ENCODE measurements around the gene GPC5. TPM values are rescaled to one million over a fixed set of nuclear protein-coding genes. Genes with fewer than 3 reads are reported as not detected.

The GPC5 gene
- total RNA-seq, 1 donor from 2014 or later = 2.5 TPM

GRCh38 chr13:92621985-92622384 lies 1223.6 kb downstream of the GPC5 start:
- H3K27ac Mint-ChIP-seq = no peak overlapping the region
- no peaks in the 10 kb centered on the region for H3K27me3 Mint-ChIP-seq (ENCODE audit: low read depth)
- DNase-seq (ENCODE audit: low spot score in 2 of 2, unreplicated experiment in 2 of 2) = no peak
- H3K36me3 Mint-ChIP-seq = no peaks in the 10 kb centered on the region
- H3K4me1 Mint-ChIP-seq = peaks cover 3% of the 10 kb centered on the region
- no peak for TF ChIP-seq CTCF (IDR thresholded peaks at IDR 0.05; ENCODE audit: unreplicated experiment)
- no peaks in the 10 kb centered on the region for H3K9me3 Mint-ChIP-seq
- no peak overlapping the region for H3K4me3 Mint-ChIP-seq

DNA sequence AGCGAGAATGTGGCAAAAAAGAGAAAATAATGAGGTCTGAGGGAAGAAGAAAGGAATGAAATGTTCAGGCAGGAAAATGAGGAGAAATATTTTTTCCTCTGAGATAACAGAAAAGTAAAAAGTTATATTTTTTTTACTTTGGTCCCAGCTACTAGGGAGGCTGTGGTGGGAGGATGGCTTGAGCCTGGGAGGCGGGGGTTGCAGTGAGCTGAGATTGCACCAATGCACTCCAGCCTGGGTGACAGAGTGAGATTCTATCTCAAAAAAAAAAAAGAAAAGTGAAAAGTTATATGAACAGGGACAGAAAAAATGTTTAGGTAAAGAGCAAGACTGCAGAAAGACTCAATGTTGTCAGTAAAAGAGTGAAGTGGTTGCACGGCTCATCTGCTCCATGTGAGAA lies 1224.5 kb downstream of the GPC5 start:
- Mint-ChIP-seq H3K4me3 (no peak overlapping the region), H3K9me3 (no peaks in the 10 kb centered on the region), H3K27ac (no peak overlapping the region), H3K36me3 (no peaks in the 10 kb centered on the region), H3K4me1 (peaks cover 3% of the 10 kb centered on the region), H3K27me3 (ENCODE audit: low read depth) (no peaks in the 10 kb centered on the region)
- no peak for TF ChIP-seq CTCF (IDR thresholded peaks at IDR 0.05; ENCODE audit: unreplicated experiment)
- no peak for DNase-seq (ENCODE audit: low spot score in 2 of 2, unreplicated experiment in 2 of 2)

DNA sequence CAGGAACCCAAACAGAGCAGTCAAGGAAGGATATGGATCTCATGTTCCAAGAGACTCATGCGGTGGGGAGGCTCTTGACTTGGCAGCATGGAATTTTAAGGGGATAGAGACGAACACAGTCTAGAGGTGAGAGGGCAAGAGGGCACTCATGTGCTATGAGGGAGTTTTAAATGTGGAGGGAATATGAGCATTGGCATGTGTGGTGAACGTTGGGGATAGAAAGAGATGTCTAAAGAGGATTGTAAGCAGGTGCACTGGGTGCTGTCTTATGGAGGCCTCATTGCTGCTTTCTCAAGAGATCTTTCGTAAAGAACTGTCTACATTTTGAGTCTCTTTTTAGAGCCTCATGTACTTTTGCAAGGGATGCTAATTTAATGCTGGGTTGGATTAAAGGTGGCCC lies 1227.9 kb downstream of the GPC5 start:
- TF ChIP-seq CTCF (IDR thresholded peaks at IDR 0.05; ENCODE audit: unreplicated experiment) = no peak
- peaks cover 3% of the 10 kb centered on the region for H3K4me1 Mint-ChIP-seq
- H3K36me3 Mint-ChIP-seq = no peaks in the 10 kb centered on the region
- no peak for DNase-seq (ENCODE audit: low spot score in 2 of 2, unreplicated experiment in 2 of 2)
- H3K9me3 Mint-ChIP-seq = no peaks in the 10 kb centered on the region
- no peaks in the 10 kb centered on the region for H3K27me3 Mint-ChIP-seq (ENCODE audit: low read depth)
- H3K4me3 Mint-ChIP-seq = no peak overlapping the region
- H3K27ac Mint-ChIP-seq = no peak overlapping the region

GRCh38 chr13:92640936-92641335 lies 1242.5 kb downstream of the GPC5 start:
- H3K4me3 Mint-ChIP-seq = no peak overlapping the region
- H3K27me3 Mint-ChIP-seq (ENCODE audit: low read depth) = no peaks in the 10 kb centered on the region
- no peak overlapping the region for H3K27ac Mint-ChIP-seq
- H3K36me3 Mint-ChIP-seq = peaks cover 3% of the 10 kb centered on the region
- no peak for TF ChIP-seq CTCF (IDR thresholded peaks at IDR 0.05; ENCODE audit: unreplicated experiment)
- peaks cover 8% of the 10 kb centered on the region for H3K9me3 Mint-ChIP-seq
- DNase-seq (ENCODE audit: low spot score in 2 of 2, unreplicated experiment in 2 of 2) = no peak
- no peaks in the 10 kb centered on the region for H3K4me1 Mint-ChIP-seq

- H3K4me3 Mint-ChIP-seq = no peak overlapping the region
- no peaks in the 10 kb centered on the region for H3K9me3 Mint-ChIP-seq
- no peaks in the 10 kb centered on the region for H3K27me3 Mint-ChIP-seq (ENCODE audit: low read depth)
- peaks cover 14% of the 10 kb centered on the region for H3K4me1 Mint-ChIP-seq
- H3K27ac Mint-ChIP-seq = no peak overlapping the region
- no peak for TF ChIP-seq CTCF (IDR thresholded peaks at IDR 0.05; ENCODE audit: unreplicated experiment)
- no peaks in the 10 kb centered on the region for H3K36me3 Mint-ChIP-seq
- no peak for DNase-seq (ENCODE audit: low spot score in 2 of 2, unreplicated experiment in 2 of 2)
Measured at GRCh38 chr13:92649140-92649813, 1250.9 kb downstream of the GPC5 start.

DNA sequence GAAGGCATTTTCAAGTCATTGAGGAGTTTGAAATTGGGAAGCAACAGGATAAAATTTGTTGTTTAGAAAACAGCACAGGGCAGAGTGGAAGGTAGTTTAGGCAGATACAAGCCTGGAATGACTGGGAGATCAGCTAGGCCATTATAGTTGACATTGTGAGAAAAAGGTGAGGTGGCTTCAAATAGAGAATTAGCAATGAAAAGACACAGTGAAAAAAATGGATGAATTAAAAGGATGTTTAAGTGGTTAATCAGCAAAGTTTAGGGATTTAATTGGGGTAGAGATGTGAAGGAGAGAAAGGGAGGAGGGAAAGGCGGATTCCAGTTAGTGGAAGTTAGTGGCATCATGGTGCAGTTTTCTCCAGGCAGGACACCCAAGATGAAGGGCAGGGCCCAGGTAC lies 1257.7 kb downstream of the GPC5 start:
- peaks cover 10% of the 10 kb centered on the region for H3K9me3 Mint-ChIP-seq
- H3K36me3 Mint-ChIP-seq = no peaks in the 10 kb centered on the region
- no peak for DNase-seq (ENCODE audit: low spot score in 2 of 2, unreplicated experiment in 2 of 2)
- no peaks in the 10 kb centered on the region for H3K27me3 Mint-ChIP-seq (ENCODE audit: low read depth)
- TF ChIP-seq CTCF (IDR thresholded peaks at IDR 0.05; ENCODE audit: unreplicated experiment) = no peak
- no peak overlapping the region for H3K27ac Mint-ChIP-seq
- peaks cover 6% of the 10 kb centered on the region for H3K4me1 Mint-ChIP-seq
- no peak overlapping the region for H3K4me3 Mint-ChIP-seq
